HG03469 (cell line): Measurements from ENCODE around the gene ODF2L.
"Not testable (repeated sequence)": the region's sequence is repeated elsewhere in the genome, so short reads cannot be mapped to it uniquely, and the experiment has no call there.

ENCODE experiments used
- ATAC-seq: cut with Tn5 transposase; IDR thresholded peaks from one replicate; pipeline ENCODE4 v1.9.1; 2021; ENCODE audit warnings: mild to moderate bottlenecking, moderate library complexity, moderate number of reproducible peaks; ENCODE audit not compliant: unreplicated experiment

ODF2L gene

DNA sequence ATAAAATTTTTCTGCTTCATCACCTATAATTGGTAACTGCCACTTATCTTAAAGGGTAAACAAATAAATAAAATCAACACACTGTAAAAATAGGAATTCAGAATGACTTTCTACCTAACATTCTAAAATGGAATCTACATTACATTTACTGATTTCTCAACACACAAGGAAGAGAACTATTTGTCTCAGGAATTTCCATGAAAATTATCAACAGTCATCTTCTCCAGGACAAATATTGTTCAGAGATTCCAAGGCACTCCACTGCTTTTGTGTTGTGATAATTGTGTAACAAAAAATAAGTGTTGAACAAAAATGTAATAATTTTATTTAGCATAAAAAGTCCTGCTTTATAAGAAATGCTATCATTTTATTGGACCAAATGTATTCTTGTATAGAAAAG lies 7.3 kb downstream of the ODF2L start:
- no peak for ATAC-seq

DNA sequence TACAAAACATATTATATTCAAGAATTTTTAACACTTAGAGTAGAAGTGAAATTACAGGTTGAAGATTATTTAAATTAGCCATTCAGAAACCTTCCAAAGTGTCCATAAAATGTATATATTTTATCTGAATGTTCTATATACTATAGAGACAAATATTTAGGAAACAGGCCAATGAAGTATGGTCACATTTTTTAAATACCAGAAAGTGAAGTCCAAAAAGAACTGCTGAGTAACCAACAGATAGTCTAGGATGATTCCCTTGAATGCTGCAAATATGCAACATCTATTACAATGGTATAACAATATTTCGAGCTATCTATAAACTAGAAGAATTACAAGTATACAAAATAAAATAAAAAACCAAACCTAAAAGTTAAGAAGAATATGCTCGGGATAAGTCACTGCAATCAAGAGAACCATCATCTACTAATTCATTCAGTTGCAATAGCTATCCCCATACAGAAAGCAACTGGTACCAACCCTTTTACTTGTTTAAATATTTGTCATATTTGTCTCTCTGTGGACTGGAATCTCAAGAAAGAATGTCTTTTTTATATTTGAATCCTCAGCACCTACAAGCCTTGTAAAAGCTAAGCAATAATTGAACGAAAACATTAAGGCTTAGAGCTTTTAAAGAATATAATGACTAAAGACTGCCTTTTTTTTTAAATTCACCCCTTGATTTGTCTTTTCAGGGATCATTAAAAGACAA lies 8.1 kb downstream of the ODF2L start:
- no peak for ATAC-seq

DNA sequence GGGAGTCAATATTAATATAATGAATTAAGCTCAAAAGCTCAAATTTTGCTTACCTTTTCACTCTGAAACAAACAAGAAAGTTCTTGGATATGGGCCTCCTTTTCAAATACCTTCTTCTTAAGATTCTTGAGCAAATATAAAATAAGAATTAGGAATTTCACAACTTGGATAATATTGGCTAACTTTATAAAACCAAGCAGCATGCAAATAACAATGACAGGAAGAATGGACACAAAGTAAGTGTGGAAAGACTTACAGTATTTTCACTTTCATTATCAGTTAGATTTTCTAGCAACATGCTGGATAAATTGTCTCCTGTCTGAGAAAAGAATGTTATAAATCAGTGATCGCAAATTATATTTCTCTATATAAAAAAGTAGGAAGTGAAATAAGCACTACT lies 13.2 kb downstream of the ODF2L start:
- no peak for ATAC-seq

DNA sequence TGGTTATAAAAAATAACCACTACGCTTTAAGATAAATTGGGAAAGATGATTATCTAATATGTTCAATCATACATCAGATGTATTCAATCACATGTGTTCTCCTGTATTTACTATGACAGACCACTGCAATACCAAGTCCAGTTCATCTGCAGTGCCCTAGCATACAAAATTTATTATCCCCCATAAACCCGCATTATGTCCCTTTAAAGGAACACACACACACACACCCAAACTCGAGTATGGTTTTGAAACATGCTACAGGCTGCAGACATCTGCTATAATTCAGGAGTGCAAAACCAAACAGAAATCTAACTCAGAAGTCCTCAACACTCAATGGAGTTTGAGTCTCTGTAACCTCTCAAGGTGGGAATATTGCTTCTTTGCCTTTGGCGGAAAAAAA lies 14.9 kb downstream of the ODF2L start:
- ATAC-seq: no peak

DNA sequence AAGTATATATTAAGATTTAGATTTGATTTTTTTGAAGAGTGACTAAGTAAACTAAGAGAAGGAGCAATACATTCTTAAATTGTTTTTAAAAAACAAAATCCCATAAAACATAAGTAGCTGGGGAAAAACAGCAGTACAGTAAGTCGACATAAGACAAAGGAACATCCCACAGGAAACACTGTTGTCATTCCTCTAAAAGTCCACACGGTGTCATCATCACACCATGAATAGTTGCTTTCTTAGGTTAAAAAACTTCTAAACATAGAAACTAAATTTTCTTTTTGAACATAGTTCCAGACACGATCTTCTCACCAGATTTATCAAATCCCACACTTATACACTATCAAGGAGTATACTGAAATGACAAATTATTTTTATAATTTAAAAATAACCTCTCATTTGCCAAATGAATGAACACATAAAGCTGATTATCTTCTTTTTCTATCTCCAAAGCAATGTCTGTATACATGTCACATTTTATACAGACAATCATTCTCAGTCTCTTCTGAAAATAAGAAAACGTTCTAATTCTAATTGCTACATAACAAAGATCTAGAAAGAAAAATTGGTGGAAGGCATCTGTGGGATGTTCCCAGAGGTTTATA lies 15.8 kb downstream of the ODF2L start:
- peak; percentile 85 for ATAC-seq

DNA sequence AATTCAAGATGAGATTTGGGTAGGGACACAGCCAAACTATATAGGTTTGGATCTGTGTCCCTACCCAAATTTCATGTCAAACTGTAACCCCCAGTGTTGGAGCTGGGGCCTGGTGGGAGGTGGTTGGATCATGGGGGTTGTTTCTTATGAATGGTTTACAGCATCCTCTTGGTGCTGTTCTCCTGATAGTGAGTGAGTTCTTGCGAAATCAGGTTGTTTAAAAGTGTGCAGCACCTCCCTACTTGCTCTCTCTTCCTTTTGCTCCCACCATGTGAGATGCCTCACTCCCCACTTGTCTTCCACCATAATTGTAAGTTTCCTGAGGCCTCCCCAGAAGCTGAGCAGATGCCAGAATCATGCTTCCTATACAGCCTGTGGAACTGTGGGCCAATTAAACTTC lies 17.3 kb downstream of the ODF2L start:
- ATAC-seq: no peak

DNA sequence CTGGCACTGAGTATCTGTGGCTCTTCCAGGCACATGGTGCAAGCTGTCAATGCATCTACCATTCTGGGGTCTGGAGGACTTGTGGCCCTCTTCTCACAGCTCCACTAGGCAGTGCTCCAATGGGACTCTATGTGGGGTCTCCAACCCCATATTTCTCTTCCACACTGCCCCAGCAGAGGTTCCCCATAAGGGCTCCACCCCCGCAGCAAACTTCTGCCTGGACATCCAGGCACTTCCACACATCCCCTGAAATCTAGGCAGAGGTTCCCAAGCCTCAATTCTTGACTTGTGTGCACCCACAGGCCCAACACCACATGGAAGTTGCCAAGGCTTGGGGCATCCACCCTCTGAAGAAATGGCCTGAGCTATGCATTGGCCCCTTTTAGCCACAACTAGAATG lies 18.8 kb downstream of the ODF2L start:
- no peak for ATAC-seq

DNA sequence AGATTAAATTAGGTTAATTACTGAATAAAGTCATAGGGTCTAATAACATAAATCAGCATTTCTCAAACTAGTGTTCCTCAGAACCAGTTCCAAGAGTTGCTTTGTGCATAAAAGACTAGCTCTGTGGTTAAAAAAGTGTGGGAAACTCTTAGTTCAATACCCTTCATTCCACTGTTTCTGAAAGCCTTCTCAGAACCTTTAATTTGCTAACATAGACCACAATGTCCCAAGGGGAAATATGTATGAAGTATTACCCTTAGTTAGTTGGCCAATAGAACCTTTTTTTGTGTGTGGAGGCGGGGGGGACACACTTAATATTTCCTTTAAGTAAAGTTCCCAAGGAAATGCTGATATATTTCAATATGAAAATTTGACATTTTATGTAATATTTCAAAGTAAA lies 20.4 kb downstream of the ODF2L start:
- no peak for ATAC-seq

DNA sequence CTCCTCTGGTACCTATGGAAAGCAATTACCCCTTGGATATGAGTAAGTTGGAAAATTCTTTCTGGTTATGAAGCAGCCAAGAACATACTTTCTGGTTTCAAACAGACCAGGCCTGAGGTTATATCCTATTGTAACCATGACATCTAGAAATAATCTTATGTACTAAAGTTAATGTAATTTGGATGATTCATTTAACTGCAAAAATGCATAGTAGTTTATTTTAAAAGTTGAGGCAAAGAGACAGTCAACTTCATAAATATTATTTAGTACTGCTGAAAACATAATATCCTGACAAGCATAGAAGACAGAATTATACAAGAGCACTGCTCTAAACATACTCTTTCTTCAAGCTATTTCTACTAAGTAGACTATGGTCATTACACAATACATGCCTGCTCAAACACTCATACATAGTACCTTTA lies 25.5 kb downstream of the ODF2L start:
- no peak for ATAC-seq

DNA sequence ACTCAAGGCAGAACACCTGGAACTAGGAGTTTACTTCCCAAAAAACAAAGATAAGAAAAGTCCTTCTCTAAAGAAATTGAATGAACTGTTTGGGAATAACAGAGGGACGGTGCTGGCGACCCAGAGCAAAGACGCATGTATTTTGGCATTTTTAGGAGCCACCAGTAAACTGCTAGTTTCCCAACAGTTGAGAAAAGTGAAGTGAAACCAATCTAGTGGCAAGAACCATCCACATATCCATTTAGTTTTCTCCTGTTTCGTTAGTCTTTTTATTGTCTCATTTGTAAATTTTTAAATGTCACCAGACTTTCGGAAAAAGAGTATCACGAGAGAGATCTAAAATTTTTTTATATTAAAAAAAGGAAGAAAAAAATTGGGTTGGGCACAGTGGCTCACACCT lies 30.2 kb downstream of the ODF2L start:
- no peak for ATAC-seq

DNA sequence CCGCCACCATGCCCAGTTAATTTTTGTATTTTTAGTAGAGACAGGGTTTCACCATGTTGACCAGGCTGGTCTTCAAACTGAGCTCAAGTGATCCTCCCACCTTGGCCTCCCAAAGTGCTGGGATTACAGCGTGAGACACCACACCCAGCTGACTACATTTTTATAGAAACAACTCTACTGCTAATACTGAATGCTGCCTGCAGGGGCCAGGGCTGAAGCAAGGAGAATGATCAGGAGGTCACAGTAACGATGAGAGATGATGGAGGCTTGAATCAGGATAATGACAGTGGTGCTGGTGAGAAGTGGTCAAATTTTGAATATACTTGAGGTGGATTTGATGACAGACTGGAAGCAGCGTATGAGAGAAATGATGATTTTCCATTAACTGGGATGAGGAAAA lies 33.3 kb downstream of the ODF2L start:
- ATAC-seq: no peak

DNA sequence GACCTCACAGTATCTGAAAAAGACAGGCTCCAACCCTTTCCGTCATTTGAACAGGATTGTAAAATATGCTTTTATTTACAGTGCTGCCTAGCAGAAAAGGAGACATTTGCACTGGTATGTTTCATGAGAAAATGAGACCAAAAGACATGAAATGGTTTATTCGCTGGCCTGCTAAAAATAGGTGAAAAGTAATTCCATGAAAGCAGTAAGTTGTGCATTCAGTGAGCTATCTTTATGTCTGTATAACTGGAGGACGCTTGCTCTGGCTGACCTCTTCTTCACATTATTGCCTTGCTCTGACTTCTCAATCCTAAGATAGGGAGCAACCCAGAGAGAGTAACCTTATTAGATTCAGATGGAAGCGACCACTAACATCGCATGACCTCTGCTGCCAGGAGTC lies 38.3 kb downstream of the ODF2L start:
- no peak for ATAC-seq

DNA sequence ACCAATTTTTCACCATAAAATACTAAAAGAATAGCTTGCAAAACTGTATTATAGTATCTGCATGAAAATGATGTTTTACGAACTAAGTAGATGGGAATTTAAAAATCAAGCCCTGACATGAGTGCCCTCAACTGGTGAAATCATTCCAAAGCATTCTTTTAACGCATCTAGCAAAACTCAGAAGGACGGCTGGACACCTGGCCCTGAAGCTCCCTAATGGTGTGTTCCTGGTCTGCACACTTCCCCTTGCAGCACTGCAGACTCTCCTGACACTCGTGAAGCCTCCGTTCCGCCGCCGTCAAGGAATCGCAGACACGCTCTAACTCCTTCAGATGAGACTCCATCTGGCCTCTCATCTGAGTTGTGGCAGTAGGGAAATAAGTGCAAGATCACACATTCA lies 39.9 kb downstream of the ODF2L start:
- no peak for ATAC-seq

DNA sequence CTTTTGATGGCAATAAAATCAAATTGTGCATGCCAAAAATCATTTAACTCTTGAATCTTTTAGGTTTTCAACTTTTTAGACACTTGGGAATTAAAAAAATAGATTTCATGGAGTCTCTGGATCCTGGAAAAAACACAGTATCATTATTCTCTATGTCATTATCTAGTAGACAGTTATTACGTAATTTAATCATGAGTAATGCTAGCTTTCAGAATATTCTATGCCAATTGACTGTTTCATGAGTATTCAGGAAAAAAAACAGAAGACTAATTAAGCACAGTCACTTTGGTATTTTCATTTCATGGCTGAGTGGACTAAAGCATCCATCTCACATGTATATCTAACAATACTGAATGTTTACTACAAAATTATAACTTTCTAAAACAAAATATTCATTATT lies 44.0 kb downstream of the ODF2L start:
- ATAC-seq: no peak

DNA sequence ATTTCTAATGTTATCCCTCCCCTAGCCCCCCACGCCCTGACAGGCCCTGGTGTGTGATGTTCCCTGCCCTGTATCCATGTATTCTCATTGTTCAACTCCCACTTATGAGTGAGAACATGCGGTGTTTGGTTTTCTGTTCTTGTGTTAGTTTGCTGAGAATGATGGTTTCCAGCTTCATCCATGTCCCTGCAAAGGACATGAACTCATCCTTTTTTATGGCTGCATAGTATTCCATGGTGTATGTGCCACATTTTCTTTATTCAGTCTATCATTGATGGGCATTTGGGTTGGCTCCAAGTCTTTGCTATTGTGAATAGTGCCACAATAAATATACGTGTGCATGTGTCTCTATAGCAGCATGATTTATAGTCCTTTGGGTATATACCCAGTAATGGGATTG lies 45.9 kb downstream of the ODF2L start:
- ATAC-seq: not testable (repeated sequence)

DNA sequence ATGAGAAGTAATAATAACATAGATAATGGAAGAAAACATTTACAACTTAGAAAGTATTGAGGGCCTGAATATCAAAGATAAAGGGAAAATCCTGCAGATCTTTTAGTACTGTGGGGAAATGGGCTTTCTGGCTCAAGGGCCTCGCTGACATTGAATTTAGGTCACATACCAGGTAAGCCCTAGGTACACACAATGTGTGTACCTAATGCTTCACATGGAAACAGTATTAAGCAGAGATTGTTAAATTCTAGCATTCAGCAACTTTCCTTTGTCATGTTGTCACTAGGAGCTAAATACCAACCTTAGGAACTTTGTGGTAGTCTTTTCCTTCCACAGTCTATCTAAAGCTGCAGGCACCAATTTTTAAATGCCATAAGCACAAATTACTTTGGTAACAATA lies 49.7 kb downstream of the ODF2L start:
- no peak for ATAC-seq

DNA sequence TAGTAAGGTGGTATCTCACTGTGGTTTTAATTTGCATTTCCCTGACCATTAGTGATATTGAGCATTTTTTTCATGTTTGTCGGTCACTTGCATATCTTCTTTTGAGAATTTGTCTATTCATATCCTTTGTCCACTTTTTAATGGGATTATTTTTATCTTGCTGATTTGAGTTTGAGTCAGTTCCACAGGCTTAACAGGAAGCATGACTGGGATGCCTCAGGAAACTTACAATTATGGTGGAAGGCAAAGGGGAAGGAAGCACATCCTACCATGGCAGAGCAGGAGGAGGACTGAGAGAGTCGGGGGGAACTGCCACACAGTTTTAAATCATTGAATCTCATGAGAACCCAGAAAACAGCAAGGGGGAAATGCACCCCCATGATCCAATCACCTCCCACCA lies 51.1 kb downstream of the ODF2L start:
- ATAC-seq: no peak

DNA sequence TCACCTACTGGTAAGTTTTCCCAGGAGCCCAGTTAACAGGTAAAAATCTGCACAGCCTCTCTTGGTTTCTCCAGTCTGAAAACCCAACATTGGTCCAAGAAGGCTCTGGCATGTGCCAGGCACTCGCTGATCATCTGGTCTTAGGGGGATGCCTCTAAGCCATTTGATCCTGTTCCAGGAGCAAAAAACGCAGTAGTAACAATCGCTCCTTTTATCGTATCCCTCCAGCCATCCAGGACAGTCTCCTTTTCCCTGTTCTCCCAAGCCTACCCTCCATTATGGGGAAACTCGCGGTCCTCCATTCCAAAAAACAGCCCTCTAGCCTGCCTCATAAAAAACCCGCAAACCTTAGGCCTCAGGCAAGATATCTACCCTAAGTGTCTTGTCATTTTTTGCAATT lies 56.2 kb downstream of the ODF2L start:
- no peak for ATAC-seq

DNA sequence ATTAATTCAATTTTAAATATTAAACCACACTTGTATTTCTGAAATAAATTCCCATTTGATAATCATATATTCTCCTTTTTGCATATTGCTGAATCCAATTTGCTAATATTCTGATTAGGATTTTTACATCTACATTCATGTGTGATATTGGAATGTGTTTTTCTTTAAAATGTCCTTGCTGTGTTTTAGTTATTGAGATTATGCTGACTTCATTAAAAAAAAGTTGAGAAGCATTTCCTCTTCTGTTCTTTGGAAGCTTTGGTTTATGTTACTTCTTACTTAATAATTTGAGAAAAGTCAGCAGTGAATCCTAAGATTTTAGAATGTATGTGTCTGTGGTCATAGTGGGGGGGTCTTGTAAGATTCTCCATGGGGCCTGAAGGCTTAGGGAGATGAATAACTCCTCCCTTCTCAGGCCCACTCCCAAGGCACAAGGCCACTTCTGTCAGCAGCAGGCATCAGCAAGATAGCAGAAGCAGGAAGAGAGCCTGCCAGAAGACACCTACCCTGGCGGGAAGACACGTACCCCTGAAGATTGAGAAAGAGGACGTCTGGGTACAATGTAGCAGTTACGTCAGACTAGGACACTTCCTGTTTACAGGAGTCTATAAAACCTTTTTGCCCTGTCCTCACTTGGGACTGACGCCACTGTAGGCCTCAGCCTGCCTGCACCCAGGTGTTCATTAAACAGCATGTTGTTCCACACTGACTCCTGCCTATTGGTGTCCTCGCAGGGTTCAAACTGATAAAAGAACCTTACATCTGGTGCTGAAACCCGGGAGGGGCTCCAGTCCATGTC lies 56.9 kb downstream of the ODF2L start:
- ATAC-seq: no peak

DNA sequence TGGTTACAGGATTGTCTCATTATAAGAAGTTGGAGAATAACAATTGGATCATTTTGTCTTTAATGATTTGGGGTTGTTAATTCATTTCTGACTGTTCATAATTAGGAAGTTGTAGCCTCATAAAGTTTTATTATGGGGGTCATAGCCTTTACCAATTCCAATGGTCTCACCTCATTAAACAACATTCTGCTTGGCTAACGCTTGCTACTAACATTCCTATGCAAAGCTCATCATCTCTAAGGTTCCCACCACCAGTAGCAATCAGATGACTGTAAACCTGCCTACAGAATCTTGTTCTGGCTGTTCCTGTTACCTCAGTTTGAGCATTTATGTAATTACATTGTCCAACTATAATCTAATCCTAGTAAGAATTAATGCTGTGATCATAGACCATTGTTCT lies 60.2 kb downstream of the ODF2L start:
- no peak for ATAC-seq

DNA sequence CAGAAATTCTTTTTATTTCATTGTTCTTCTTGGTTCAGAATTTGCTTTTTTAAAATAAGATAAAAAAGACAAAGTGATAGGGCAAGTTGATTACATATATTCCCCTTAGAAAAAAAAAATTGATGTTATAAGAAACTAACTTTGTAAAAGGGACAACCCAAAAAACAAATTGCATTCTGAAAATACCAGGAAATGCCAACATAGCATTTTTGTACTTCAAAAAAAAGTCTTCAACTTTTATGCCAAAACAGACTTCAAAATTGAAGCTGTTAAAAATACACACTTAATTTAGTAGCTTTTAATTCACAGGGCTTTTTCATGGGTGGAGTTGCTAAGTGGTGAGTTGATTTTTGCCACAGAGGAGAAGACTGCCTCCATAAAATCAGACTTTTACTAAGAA lies 70.9 kb downstream of the ODF2L start:
- ATAC-seq: no peak

DNA sequence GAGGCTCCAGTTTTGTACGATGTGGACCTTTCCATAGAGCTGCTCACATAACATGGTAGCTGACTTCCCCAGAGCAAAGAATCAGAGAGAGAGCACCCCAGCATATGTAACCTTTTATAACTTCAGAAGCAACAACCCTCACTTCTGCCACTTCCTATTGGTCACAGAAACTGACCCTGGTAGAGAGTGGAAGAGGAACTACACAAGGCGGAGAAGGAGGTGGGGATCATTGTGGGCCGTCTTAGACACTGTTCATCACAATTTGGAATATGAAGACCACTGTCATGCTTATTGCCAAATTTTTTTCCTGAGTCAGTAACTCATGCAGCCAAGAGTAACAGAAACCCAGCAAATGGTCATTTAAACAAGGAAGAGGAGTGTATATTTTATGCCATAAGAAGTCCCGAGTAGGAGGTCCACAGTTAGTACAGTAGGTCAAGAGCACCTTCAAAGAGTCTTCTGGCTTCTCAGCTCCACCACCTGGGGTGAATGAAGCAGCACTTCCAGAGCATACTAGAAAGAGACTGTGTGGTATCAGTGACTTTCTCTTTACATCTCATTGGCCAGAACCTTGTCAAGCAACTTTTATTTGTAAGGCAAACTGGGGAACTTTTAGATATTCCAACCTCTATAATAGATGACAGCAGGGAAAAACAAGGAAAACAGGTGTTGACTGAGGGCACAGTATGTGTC lies 71.8 kb downstream of the ODF2L start:
- no peak for ATAC-seq
